Measurements from ENCODE around the gene TEAD1. TPM values are rescaled to one million over a fixed set of nuclear protein-coding genes. Genes with fewer than 3 reads are reported as not detected.
A peak's percentile ranks its signal among the peaks of the same experiment; 100 is the strongest.

The TEAD1 gene
- total RNA-seq, 1 donor: 176 TPM

DNA sequence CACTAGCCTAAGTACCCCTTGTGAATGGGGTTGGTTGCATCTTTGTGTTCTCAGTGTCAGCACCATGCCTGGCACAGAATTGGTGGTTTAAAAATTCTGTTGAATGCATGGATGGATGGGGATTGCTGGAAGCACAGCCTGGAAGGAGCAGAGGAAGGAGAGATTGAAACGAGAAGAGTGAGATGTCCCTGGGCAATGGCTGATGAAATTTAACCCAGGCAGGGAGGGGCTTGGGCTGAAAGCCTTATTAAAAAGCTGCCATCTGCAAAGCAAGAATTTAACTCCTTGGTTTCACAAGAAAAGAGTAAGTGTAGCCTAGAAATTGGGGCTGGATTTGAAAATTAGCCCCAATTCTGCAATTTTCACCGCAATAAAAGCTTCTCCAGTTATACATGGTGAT, 126.7 kb downstream of the TEAD1 start:
- H3K4me2 ChIP-seq (ENCODE audit: insufficient read depth, low read length): no peak overlapping the region
- peaks cover 49% of the 10 kb centered on the region for H3K4me1 ChIP-seq (ENCODE audit: insufficient read depth, low read length)
- H3K79me2 ChIP-seq (ENCODE audit: insufficient read depth, low read length): peaks cover 96% of the 10 kb centered on the region
- no peak overlapping the region for H2AFZ ChIP-seq (ENCODE audit: low read length)
- peaks cover 54% of the 10 kb centered on the region for H4K20me1 ChIP-seq (ENCODE audit: insufficient read depth, low read length)
- no peak overlapping the region for H3K4me3 ChIP-seq (ENCODE audit: insufficient read depth, low read length)
- H3K9me3 ChIP-seq (ENCODE audit: low read depth, low read length): no peaks in the 10 kb centered on the region
- no peak overlapping the region for H3K27ac ChIP-seq (ENCODE audit: low read depth, low read length)
- TF ChIP-seq, protein P1, sequence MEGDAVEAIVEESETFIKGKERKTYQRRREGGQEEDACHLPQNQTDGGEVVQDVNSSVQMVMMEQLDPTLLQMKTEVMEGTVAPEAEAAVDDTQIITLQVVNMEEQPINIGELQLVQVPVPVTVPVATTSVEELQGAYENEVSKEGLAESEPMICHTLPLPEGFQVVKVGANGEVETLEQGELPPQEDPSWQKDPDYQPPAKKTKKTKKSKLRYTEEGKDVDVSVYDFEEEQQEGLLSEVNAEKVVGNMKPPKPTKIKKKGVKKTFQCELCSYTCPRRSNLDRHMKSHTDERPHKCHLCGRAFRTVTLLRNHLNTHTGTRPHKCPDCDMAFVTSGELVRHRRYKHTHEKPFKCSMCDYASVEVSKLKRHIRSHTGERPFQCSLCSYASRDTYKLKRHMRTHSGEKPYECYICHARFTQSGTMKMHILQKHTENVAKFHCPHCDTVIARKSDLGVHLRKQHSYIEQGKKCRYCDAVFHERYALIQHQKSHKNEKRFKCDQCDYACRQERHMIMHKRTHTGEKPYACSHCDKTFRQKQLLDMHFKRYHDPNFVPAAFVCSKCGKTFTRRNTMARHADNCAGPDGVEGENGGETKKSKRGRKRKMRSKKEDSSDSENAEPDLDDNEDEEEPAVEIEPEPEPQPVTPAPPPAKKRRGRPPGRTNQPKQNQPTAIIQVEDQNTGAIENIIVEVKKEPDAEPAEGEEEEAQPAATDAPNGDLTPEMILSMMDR (IDR thresholded peaks at IDR 0.05; ENCODE audit: extremely low read depth, low read depth, low read length): no peak
- H3K36me3 ChIP-seq (ENCODE audit: insufficient read depth, low read length): peaks cover 3% of the 10 kb centered on the region
- DNase-seq (ENCODE audit: insufficient read length, low spot score, missing footprints): no peak
- H3K27me3 ChIP-seq (ENCODE audit: insufficient read depth, low read length): no peaks in the 10 kb centered on the region

DNA sequence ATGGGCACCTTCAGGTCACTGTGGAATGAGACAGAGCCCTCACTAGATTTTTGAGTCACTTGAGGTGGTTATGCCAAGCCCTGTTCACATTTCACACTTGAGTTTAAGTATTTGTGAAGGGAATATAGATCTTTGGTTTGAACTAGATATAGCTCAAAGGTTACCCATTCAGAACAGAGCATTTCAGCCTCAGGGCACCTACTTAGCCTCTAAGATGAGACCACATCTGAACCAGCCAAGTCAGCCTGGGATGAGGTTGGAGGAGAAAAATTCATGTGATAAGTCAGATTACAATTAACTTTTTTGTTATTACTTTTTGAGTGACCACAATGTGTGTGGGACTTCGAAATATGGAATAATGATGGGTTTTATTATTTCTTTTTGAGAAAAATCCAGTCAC, 127.8 kb downstream of the TEAD1 start:
- DNase-seq (ENCODE audit: insufficient read length, low spot score, missing footprints): no peak
- peaks cover 56% of the 10 kb centered on the region for H4K20me1 ChIP-seq (ENCODE audit: insufficient read depth, low read length)
- H3K4me3 ChIP-seq (ENCODE audit: insufficient read depth, low read length): no peak overlapping the region
- H3K27ac ChIP-seq (ENCODE audit: low read depth, low read length): peak overlapping the region; percentile 61
- peaks cover 5% of the 10 kb centered on the region for H3K36me3 ChIP-seq (ENCODE audit: insufficient read depth, low read length)
- TF ChIP-seq, protein P1 (IDR thresholded peaks at IDR 0.05; ENCODE audit: extremely low read depth, low read depth, low read length): no peak
- H3K27me3 ChIP-seq (ENCODE audit: insufficient read depth, low read length): no peaks in the 10 kb centered on the region
- H2AFZ ChIP-seq (ENCODE audit: low read length): no peak overlapping the region
- H3K9me3 ChIP-seq (ENCODE audit: low read depth, low read length): no peaks in the 10 kb centered on the region
- no peak overlapping the region for H3K4me2 ChIP-seq (ENCODE audit: insufficient read depth, low read length)
- peaks cover 49% of the 10 kb centered on the region for H3K4me1 ChIP-seq (ENCODE audit: insufficient read depth, low read length)
- H3K79me2 ChIP-seq (ENCODE audit: insufficient read depth, low read length): peaks cover 99% of the 10 kb centered on the region

DNA sequence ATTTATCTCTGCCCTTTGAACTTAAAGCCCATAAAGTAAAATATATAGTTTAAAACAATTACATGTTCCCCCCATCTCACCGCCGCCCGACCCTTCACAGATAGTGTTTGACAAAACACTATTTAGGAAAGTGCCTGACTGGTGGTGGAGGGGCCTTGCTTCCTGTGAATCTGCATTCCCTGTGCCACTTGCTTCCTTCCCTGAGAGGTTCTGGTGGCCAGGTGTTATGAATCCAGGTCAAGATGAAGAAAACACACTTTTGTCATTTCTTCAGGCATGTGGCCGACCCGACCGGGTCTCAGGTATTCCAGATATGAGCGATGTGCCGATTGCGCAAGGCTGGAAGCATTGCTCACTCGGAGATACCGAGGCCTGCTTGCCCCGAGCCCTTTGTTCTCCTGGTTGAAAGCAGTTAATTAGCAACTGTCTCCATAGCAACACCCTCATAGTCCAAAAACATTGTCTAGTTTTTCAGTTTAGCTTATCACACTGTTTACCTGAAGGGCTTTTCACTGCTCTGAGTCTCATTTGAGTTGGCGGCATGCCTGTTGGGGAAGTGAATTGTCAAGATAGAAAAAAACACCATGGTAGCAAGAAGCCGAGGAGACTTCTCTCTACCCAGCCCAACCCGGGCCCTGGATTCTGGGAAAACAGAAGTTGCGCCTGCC, 128.3 kb downstream of the TEAD1 start:
- TF ChIP-seq, protein P1 (IDR thresholded peaks at IDR 0.05; ENCODE audit: extremely low read depth, low read depth, low read length): no peak
- peaks cover 54% of the 10 kb centered on the region for H3K4me1 ChIP-seq (ENCODE audit: insufficient read depth, low read length)
- DNase-seq (ENCODE audit: insufficient read length, low spot score, missing footprints): no peak

DNA sequence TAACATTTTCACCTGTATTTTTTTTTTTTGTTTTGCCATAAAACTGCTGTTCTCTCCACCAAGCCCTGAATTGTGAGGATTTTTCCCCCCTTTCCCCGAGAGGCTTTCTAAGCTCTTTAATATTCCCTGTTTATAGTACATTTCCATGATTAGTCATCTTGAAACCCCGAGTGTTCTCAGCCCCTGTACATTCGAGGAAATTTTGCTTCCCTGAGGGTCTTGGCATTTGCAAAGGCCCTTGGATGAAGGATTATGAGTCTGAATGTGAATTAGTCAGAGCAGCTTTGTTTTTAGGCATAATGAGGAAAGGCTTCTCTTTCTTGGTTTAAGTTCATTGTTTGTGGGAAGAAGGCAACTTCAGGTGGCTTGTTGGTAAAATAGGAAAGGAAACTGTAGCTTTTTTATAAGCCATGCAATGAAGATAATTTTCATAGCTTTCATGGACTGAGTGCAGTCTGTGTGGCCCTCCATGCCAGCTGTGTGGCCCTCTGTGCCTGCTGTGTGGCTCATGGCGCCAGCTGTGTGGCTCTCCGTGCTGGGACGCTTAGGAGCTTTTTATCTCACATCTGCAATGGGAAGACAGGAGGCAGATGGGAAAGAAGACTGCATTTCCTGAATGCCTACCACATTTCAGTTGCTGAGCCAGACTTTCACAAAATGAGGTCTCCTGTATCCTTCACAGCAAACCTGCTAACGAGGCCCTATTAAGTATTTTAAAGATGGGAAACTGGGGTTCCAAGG, 129.0 kb downstream of the TEAD1 start:
- peaks cover 63% of the 10 kb centered on the region for H4K20me1 ChIP-seq (ENCODE audit: insufficient read depth, low read length)
- H3K4me3 ChIP-seq (ENCODE audit: insufficient read depth, low read length): no peak overlapping the region
- no peak for DNase-seq (ENCODE audit: insufficient read length, low spot score, missing footprints)
- no peak overlapping the region for H2AFZ ChIP-seq (ENCODE audit: low read length)
- TF ChIP-seq, protein P1 (IDR thresholded peaks at IDR 0.05; ENCODE audit: extremely low read depth, low read depth, low read length): no peak
- H3K4me2 ChIP-seq (ENCODE audit: insufficient read depth, low read length): no peak overlapping the region
- H3K27me3 ChIP-seq (ENCODE audit: insufficient read depth, low read length): no peaks in the 10 kb centered on the region
- no peaks in the 10 kb centered on the region for H3K9me3 ChIP-seq (ENCODE audit: low read depth, low read length)
- H3K79me2 ChIP-seq (ENCODE audit: insufficient read depth, low read length): peaks cover 99% of the 10 kb centered on the region
- peaks cover 60% of the 10 kb centered on the region for H3K4me1 ChIP-seq (ENCODE audit: insufficient read depth, low read length)
- peaks cover 5% of the 10 kb centered on the region for H3K36me3 ChIP-seq (ENCODE audit: insufficient read depth, low read length)
- peak overlapping the region; percentile 61 for H3K27ac ChIP-seq (ENCODE audit: low read depth, low read length)

More for the DNA sequence above, 128.3 kb downstream of the TEAD1 start:
- Histone ChIP-seq H3K4me2 (ENCODE audit: insufficient read depth, low read length) (no peak overlapping the region), H3K36me3 (ENCODE audit: insufficient read depth, low read length) (peaks cover 5% of the 10 kb centered on the region), H2AFZ (ENCODE audit: low read length) (no peak overlapping the region), H3K27ac (ENCODE audit: low read depth, low read length) (peak overlapping the region; percentile 61), H3K27me3 (ENCODE audit: insufficient read depth, low read length) (no peaks in the 10 kb centered on the region), H3K9me3 (ENCODE audit: low read depth, low read length) (no peaks in the 10 kb centered on the region), H4K20me1 (ENCODE audit: insufficient read depth, low read length) (peaks cover 58% of the 10 kb centered on the region), H3K79me2 (ENCODE audit: insufficient read depth, low read length) (peaks cover 99% of the 10 kb centered on the region), H3K4me3 (ENCODE audit: insufficient read depth, low read length) (no peak overlapping the region)
